GM11168 (cell line): Measurements from ENCODE around the gene AFF1.

Experiments used
- in situ Hi-C: fragments of 300-500 bp; cut with MboI; formaldehyde crosslinking; loops from one replicate; pipeline ENCODE4 v1.12.0; 2022; ENCODE audit warnings: low sequenced_read_pairs; ENCODE audit not compliant: unreplicated experiment

The AFF1 gene

DNA sequence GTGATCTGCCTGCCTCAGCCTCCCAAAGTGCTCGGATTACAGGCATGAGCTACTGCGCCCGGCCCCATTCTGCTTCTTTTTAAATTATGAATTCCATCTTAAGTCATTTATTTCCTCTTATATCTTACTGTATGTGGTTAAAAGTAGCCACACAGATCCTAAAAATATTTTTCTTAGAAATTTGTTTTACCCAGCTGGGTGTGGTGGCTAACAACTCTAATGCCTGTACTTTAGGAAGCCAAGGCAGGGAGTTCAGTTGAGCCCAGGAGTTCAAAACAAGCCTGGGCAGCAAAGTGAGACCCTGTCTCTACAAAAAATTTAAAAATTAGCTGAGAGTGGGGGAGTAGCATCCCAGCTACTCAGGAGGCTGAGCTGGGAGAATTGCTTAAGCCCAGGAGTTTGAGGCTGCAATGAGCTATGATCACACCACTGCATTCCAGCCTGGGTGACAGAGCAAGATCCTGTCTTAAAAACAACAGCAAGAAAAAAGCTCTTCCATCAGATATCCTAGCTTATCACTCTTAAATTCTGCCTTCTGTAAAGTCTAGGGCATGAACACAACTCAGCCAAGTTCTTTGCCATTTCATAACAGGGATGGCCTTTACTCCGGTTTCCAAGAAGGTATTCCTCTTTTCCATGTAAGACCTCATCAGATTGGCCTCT, 15.1 kb upstream of the AFF1 start:
- in situ Hi-C loops = loop anchor here (5.0 kb wide), 1 partner anchor 178 kb away; no protein-coding TSS in a partner anchor

DNA sequence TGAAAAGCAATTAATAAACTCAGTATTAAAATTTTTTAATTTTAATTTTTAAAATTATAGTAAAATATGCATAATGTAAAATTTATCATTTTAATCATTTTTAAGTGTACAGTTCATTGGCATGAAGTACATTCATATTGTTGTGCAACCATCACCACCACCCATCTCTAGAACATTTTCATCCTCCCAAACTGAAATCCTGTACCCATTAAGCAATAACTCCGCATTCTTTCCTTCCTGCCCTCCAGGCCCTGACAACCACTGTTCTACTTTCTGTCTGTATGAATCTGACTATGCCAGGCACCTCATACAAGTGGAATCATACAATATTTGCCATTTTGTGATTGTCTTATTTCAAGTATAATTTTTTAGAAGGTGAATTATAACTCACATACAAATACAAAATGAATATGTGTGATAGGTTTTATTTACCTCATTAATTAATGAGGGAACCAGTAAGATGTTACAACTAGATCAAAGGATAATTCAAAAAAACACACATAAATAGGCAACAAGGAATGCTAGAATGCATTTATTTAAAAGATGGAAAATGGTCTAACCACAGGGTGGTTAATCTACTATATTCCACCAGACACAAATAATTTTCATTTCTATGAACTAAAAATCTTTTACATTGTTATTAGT, 13.1 kb upstream of the AFF1 start:
- in situ Hi-C loops = loop anchor here (5.0 kb wide), 1 partner anchor 176 kb away; no protein-coding TSS in a partner anchor

DNA sequence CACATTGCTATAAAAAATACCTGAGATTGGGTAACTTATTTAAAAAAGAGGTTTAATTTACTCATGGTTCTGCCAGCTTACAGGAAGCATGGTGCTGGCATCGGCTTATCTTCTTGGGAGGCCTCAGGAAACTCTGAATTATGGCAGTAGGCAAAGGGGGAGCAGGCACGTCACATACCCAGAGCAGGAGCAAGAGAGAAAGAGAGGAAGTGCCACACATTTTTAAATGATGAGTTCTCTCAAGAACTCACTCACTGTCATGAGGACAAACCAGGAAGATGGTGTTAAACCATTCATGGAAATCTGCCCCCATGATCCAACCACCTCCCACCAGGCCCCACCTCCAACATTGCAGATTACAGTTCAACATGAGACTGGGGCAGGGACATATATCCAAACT, 10.0 kb upstream of the AFF1 start:
- in situ Hi-C loops = loop anchor here (5.0 to 25.0 kb wide), 2 partner anchors 172 to 287 kb away; partner anchors contain the start of gene KLHL8

DNA sequence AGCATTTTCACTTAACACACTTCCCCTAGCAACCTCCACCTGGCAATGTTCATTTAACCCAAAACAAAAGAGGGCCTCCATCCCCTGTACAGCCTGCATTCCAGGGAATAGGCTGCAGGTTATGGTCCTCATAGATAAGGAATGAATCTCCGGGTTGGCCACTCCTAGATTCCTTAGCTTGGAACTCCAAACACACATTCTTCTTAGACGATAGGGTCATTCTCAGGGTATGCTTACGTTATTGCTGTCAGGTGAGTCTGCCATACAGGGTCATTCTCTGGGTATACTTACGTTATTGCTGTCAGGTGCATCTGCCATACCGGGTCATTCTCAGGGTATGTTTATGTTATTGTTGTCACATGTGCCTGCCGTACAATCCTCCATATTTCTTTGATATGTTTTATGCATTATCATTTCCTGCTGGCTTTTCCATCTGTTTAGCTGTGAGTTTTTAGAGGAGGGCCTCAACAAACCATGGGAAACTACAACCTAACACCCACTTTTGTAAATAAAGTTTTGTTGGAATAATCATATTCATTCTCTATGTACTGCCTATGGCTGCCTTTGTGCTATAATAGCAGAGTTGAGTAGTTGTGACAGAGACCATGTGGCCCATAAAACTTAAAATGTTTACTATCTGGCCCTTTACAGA, 8.2 kb upstream of the AFF1 start:
- in situ Hi-C loops = loop anchor here (25.0 kb wide), 1 partner anchor 286 kb away; the partner anchor contains the start of gene KLHL8

DNA sequence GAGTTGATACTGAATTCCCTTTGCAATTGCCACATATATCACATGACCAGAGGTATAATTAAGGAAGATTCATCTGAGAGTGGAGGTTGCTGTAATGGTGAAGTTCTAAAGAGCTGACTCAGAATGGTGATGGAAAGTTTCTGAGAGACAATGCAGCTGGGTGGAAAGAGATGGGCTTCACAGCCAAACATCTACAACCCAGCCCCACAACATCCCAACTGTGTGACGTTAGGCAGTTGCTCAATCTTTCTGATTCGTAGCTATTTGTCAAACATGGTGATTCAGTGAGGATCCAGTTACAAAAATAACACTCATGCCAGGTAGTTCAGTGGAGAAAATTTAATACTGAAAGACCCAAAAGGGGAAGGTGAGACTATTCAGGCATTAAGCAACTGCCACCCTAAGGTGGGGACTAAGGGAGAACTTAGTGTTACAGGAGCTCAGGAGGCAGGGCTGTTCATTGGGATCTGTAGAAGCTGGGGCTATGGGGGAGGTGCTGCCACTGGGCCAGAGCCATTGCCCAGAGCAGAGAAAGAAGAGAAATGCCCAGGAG, 6.9 kb upstream of the AFF1 start:
- in situ Hi-C loops = loop anchor here (25.0 kb wide), 1 partner anchor 284 kb away; the partner anchor contains the start of gene KLHL8

DNA sequence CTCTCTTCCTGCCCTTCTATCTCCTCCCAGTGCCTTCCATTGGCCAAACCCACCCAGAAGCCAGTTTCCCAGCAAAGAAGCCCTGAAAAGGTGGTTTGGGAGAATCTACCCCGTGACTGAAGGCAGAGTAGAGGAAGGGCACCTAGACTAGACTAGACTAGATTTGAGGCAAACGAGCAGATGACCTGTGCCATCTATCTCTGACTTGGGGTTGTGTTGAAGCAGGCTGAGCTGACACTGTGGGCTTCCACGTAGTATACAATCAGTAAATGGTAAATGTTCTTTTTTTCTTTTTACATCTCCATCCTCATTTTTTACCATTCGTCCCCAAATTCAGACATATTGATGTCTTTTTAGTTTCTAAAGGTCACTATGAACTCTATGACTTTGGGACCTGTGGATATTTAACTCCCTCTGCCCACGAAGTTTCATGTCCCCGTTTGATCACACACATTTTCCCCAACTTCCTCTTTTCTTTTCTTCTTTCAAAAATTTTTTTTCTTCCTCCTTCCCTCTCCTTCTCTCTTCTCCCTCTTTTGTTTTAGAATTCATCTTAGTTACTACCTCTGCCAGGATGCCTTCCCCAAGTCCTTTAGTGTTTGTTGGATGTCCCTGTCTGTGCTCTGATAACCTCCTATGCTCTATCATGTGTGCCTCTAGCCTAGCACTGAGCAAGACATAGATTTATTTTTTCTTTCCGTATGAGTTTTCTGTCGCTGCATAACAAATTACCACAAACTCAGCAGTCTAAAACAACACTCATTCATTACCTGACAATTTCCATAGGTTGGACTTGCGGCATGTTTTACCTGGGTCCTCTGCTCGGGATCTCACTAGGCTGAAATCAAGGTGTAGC, 6.2 kb upstream of the AFF1 start:
- in situ Hi-C loops = loop anchor here (25.0 kb wide), 1 partner anchor 284 kb away; the partner anchor contains the start of gene KLHL8

DNA sequence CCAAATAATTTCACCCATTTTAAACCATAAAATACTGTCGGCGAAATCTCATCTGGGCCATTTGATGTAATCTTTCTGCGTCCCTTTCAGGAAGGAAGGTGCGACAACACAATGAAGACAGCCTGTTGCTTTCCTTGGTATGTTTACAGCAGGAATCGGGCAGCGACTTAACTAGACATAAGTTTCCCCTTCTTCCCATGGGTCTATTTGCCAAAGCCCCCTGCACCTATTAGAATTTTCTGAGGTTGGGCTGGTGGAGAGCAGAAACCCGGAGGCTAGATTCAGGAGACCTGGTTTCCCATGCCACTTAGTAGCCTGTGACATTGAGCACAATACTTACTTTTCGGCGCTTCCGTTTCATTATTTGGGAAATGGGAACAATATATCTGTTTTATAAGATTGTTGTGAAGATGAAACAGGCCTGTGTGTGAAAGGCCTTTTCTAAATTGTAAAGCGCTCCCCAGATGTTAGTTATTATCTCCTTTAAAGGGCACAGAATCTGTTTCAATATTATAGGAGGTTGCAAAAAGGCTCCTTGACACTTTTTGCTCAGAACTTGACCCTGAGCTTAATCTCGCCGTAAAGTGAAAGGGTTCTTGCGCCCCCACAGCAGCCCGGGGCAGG, 552 bp upstream of the AFF1 start:
- in situ Hi-C loops = loop anchor here (25.0 kb wide), 1 partner anchor 278 kb away; the partner anchor contains the start of gene KLHL8

DNA sequence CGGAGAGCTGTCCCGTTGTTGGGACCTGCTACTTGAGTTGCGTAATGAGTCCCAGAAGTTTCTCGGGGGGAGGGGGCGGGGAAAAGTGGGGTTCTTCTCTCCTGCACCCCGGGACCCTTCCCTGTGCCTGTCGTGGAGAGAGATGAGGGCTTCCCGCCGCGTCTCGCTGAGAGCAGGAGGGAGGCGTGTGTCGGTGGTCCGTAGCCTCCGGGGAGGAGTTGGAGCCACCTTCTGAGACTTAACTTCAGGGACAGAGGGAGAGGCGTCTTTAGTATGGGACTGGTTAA, 698 bp downstream of the AFF1 start:
- in situ Hi-C loops = loop anchor here (25.0 kb wide), 1 partner anchor 277 kb away; the partner anchor contains the start of gene KLHL8

DNA sequence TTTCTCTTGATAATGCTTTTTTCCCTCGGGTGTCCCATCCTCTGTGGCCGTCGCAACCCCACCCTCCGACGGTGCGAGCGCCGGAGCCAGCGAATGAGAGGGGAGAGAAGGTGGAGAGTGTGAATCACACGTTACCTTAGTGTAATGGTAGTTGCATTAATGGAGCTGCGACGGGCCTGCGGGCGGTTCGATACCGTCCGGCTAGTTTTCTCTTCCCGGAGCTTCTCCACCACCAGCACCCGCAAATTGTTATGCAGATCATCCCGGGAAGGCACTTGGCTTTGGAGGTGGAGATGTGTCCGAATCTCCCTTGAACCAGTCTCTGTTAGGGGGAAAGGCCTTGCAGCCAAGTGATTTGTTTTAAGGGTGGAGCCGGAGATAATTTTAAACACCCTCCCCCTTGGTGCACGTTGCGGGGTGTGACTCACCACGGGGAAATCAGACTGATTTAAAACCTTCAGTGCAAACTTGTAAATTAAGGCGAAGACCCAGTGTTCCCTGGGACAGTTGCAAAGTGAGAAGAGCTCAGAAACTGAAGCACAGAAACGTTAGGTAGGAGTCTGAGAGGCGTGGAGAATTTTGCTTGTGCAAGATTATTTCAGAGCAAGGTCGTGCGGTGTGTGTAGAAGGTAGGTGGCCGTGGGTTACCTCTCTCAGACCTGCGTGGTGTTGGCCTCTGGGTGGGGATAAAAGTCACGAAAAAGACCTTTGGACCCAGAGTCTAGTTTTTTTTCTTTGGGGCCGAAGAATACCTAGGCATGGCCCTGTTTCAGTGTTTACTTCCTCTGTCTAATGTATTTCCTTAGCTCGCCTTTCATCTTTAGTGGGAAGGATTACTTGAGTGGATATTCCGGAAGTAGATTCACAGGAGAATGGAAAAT, 1.3 kb downstream of the AFF1 start:
- in situ Hi-C loops = loop anchor here (25.0 kb wide), 1 partner anchor 276 kb away; the partner anchor contains the start of gene KLHL8

DNA sequence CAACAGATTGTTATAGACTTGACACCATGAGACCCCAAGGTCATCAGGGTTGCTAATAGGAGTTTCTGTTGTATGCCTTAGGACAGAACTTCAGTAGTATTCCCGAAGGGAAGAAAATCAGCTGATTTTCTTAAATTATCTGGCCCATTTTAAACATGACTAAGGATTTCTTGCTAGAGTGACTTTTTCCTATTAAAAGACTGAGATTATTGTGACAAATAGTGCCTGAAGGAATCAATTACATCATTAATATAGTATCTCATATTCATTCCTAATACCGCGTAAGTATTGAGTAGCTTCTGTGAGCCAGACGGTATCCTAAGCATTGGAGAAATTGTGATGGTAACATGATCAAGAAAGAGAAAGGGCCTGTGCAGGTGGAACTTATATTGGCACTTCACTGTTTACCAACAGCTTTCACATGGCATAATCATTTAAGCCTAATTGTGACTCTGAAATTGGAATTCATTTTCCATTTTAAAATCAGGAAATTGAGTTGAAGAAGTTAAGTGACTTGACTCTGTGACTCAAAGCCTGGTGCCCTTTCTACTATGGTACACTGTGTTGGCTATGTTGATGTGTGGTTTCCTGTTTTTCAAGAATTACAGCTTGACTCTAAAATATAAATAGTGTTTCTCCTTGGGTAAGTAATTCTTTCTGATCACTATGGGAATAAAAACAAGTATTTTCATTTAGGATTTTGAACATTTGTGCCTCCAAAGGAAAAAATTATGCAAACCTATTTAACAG, 4.1 kb downstream of the AFF1 start:
- in situ Hi-C loops = loop anchor here (25.0 kb wide), 1 partner anchor 273 kb away; the partner anchor contains the start of gene KLHL8

DNA sequence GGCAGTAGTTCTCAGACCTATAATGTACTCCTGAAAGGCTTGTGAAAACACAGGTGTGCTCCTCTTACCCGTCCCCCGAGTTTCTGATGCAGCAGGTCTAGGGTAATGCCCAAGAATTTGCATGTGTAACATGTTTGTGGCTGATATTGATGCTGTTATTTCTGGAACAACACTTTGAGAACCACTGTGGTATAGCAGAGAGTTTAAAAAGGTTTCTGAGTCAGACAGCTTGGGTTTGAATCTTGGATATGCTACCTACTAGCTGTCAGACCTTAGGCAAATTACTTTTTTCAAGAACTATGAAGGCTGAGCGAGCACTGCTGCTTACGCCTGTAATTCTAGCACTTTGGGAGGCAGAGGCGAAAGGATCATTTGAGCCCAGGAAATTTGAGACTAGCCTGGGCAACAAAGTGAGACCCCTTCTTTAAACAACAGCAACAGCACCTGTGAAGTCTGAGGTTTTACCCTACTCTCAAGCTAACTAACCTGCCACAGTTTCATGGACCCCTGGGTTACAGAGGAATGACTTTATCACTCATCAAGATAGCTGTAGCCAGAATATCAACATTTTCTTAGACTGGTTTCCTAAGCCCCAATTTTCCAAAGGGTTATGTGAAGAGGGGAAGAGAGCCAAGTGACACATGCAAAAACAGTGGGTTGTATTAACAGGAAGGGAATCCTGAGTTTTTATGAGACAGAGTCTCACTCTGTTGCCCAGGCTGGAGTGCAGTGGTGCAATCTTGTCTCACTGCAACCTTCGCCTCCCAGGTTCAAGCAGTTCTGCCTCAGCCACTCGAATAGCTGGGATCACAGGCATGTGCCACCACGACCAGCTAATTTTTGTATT, 5.1 kb downstream of the AFF1 start:
- in situ Hi-C loops = loop anchor here (25.0 kb wide), 1 partner anchor 272 kb away; the partner anchor contains the start of gene KLHL8

DNA sequence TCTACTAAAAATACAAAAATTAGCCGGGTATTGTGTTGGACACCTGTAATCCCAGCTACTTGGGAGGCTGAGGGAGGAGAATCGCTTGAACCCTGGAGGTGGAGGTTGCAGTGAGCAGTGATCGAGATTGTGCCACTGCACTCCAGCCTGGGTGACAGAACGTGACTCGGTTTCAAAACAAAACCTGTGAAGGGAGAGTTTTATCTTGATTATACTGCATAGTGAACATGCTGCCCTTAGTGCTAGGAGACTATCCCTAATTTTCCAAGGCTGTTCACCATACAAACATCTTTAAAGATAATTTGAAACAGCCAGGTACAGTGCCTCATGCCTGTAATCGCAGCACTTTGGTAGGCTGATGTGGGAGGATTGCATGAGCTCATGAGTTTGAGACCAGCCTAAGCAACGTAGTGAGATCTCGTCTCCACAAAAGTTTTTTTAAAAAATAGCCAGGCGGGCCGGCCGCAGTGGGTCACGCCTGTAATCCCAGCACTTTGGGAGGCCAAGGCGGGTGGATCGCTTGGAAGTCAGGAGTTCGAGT, 6.2 kb downstream of the AFF1 start:
- in situ Hi-C loops = loop anchor here (25.0 kb wide), 1 partner anchor 271 kb away; the partner anchor contains the start of gene KLHL8

DNA sequence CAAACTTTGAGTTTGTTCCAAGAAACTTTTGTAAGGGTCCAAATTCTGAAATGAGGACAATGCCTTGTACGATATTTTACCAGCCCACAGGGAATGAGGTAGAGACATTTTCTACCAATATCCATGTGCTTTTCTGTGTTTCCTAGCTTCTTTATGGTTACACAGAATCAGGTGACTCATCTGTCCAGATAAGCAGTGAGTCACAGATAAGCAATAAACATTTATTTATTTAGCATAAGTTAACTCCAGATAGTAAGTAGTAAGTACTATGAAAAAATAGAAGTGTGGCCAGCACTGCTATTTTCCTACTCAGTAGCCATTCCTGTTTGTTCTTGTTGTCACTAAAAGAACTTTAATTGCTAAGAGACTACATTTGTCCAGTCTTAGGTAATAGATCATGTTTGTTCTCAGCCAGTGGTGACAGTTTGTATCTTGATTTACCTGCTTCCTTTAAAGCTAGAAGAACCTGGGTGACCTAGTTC, 7.4 kb downstream of the AFF1 start:
- in situ Hi-C loops = loop anchor here (25.0 kb wide), 1 partner anchor 270 kb away; the partner anchor contains the start of gene KLHL8

DNA sequence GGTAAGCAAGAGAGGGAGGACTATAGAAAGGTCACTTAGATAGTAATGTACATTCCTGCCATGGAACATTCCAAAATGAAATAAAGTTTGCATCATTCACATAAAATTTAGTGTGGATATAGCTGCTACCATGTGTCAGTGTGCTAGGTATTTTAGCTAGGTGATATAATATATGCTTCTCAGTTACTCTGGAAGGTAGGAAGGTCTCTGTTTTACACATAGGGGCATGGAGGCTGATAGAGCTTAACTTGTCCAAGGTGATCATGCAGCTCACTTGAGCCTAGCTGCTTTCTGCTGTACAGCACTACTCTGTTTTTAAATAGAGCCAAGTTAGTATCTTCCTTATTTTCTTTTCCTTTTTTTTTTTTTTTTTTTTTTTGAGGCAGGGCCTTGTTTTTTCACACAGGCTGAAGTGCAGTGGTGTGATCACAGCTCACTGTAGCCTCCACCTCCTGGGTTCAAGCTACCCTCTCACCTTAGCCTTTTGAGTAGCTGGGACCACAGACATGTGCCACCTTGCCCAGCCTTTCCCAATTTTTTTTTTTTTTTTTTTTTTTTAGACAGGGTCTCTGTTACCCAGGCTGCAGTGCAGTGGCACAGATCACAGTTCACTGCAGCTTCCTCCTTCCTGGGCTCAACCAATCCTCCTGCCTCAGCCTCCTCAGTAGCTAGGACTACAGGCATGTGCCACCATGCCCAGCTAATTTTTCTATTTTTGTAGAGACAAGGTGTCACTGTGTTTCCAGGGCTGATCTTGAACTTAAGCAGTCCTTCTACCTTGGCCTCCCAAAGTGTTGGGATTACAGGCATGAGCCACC, 10.4 kb downstream of the AFF1 start:
- in situ Hi-C loops = loop anchor here (25.0 kb wide), 1 partner anchor 267 kb away; the partner anchor contains the start of gene KLHL8

DNA sequence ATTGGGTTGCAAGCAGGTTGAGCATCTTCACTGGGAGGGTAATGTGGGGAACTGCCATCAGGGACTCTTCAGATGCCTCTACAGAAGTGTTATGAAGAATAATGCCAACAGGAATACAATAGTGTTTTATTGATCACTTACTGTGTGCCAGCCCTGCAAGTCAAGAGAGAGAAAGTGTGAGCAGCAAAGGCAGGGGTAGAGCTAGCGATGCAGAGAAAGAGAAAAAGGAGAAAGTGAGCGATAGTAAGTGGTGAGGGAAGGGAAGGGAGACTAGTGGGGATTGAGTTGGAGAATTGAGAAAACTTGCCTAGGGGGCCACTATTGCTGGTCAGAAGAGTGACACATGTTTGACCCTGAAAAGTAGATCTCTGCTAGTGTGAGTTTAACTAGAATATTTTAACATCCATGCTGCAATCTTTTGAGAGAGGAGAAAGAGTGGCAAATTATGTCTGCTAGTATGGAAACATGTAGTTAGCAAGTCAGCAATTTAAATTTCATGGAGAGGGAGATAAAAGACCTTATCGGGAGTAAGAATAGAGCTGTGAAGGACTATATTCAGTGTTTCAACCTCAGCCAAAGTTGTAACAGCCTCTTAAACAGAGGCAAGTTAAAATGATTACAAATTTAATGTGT, 12.2 kb downstream of the AFF1 start:
- in situ Hi-C loops = loop anchor here (25.0 kb wide), 1 partner anchor 265 kb away; the partner anchor contains the start of gene KLHL8
